ENCODE results near the gene CX3CR1. TPM values are rescaled to one million over a fixed set of nuclear protein-coding genes. Genes with fewer than 3 reads are reported as not detected.

Gene CX3CR1
- total and polyA plus RNA-seq, 2 donors (not counting 1 experiment from before 2014, with no cell fraction given): 0.16 to 0.27 TPM

DNA sequence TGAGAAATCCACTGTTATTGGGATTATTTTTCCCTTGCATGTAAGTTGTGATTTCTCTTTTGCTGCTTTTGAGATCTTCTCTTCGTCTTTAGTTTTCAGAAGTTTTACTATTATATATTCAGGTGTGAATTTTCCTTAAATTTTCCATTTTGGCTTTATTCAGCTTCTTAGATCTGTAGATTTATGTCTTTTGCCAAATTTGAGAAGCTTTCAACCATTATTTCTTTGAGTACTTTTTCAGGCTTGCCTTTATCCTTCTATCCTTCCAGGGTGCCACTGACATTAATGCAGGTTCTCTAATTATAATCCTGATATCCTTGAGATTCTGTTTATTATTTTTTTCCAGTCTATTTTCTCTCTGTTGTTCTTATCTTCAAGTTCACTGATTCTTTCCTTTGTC, 49.4 kb downstream of the CX3CR1 start:
- Histone ChIP-seq H3K9ac (ENCODE audit: low read length) (no peak overlapping the region), H4K20me1 (ENCODE audit: control insufficient read depth, insufficient read depth, low read length, poor library complexity, severe bottlenecking) (no peaks in the 10 kb centered on the region), H3K27ac (ENCODE audit: low read length in 2 of 2) (no peak overlapping the region), H3K4me1 (ENCODE audit: control insufficient read depth in 2 of 2, insufficient read depth in 2 of 2, low read length in 2 of 2) (peaks cover 29 to 35% of the 10 kb centered on the region in 2 donors), H3K79me2 (ENCODE audit: control insufficient read depth, insufficient read depth, low read length) (no peaks in the 10 kb centered on the region), H3K27me3 (replicated peaks in 1 of 4; ENCODE audit: control extremely low read depth in 1 of 4, control insufficient read depth in 3 of 4, insufficient read depth in 4 of 4, low read length in 3 of 4) (no peaks in the 10 kb centered on the region), H3K36me3 (replicated peaks in 1 of 2; ENCODE audit: control extremely low read depth in 1 of 2, control insufficient read depth in 1 of 2, extremely low read depth in 1 of 2, insufficient read depth in 2 of 2, low read length in 1 of 2) (no peaks in the 10 kb centered on the region), H3K4me3 (ENCODE audit: control extremely low read depth in 1 of 5, extremely low read depth in 1 of 5, insufficient read depth in 1 of 5, low read depth in 2 of 5, low read length in 4 of 5) (no peak overlapping the region), H3K4me2 (replicated peaks; ENCODE audit: low read depth, low read length, poor library complexity, severe bottlenecking) (no peak overlapping the region), H3K9me3 (ENCODE audit: control extremely low read depth in 1 of 3, control insufficient read depth in 2 of 3, insufficient read depth in 1 of 3, low read length in 2 of 3) (no peaks in the 10 kb centered on the region), H2AFZ (ENCODE audit: insufficient read depth, low read depth, low read length, poor library complexity, severe bottlenecking) (no peak overlapping the region)
- Mint-ChIP-seq H3K27me3 (peaks cover 8% of the 10 kb centered on the region), H3K9me3 (ENCODE audit: insufficient read depth) (no peaks in the 10 kb centered on the region), H3K27ac (no peak overlapping the region), H3K4me1 (peaks cover 41% of the 10 kb centered on the region), H3K4me3 (no peak overlapping the region)
- no peak for TF ChIP-seq EZH2 (IDR thresholded peaks at IDR 0.05; ENCODE audit: borderline replicate concordance, insufficient read depth, low read depth, low read length, poor library complexity, severe bottlenecking)
- no peak for TF ChIP-seq CTCF (IDR thresholded peaks at IDR 0.05)
- ATAC-seq (ENCODE audit: low read depth): no peak
- DNase-seq: no peak
- no CpG with 5 or more reads among the region's 1 CpG for WGBS (ENCODE audit: insufficient coverage)
- intact Hi-C loops (cut with micrococcal nuclease): no loop called here
- CTCF ChIA-PET: no interaction called here
- POLR2A ChIA-PET: no interaction called here

- no peak overlapping the region for H3K4me2 ChIP-seq (replicated peaks; ENCODE audit: low read depth, low read length, poor library complexity, severe bottlenecking)
- DNase-seq: no peak
These were observed 51.3 kb downstream of the CX3CR1 start for GRCh38 chr3:39228496-39228895.

More at GRCh38 chr3:39228496-39228895, 51.3 kb downstream of the CX3CR1 start:
- TF ChIP-seq CTCF (IDR thresholded peaks at IDR 0.05): no peak
- no peak for TF ChIP-seq EZH2 (IDR thresholded peaks at IDR 0.05; ENCODE audit: borderline replicate concordance, insufficient read depth, low read depth, low read length, poor library complexity, severe bottlenecking)
- Histone ChIP-seq H3K79me2 (ENCODE audit: control insufficient read depth, insufficient read depth, low read length) (no peaks in the 10 kb centered on the region), H3K9ac (ENCODE audit: low read length) (no peak overlapping the region), H3K36me3 (replicated peaks in 1 of 2; ENCODE audit: control extremely low read depth in 1 of 2, control insufficient read depth in 1 of 2, extremely low read depth in 1 of 2, insufficient read depth in 2 of 2, low read length in 1 of 2) (no peaks in the 10 kb centered on the region), H3K27me3 (replicated peaks in 1 of 4; ENCODE audit: control extremely low read depth in 1 of 4, control insufficient read depth in 3 of 4, insufficient read depth in 4 of 4, low read length in 3 of 4) (peaks cover 0 to 6% (median 0%) of the 10 kb centered on the region in 4 experiments), H3K27ac (ENCODE audit: low read length in 2 of 2) (no peak overlapping the region), H3K4me1 (ENCODE audit: control insufficient read depth in 2 of 2, insufficient read depth in 2 of 2, low read length in 2 of 2) (peaks cover 17 to 27% of the 10 kb centered on the region in 2 donors), H2AFZ (ENCODE audit: insufficient read depth, low read depth, low read length, poor library complexity, severe bottlenecking) (no peak overlapping the region), H3K4me3 (ENCODE audit: control extremely low read depth in 1 of 5, extremely low read depth in 1 of 5, insufficient read depth in 1 of 5, low read depth in 2 of 5, low read length in 4 of 5) (no peak overlapping the region), H3K9me3 (ENCODE audit: control extremely low read depth in 1 of 3, control insufficient read depth in 2 of 3, insufficient read depth in 1 of 3, low read length in 2 of 3) (no peaks in the 10 kb centered on the region), H4K20me1 (ENCODE audit: control insufficient read depth, insufficient read depth, low read length, poor library complexity, severe bottlenecking) (no peaks in the 10 kb centered on the region)
- ATAC-seq (ENCODE audit: low read depth): no peak
- H3K4me1 Mint-ChIP-seq: peaks cover 31% of the 10 kb centered on the region
- peaks cover 3% of the 10 kb centered on the region for H3K27me3 Mint-ChIP-seq
- POLR2A ChIA-PET: interaction anchor here (0.9 kb wide), 1 partner anchor 9 kb away, joined by 4 read pairs; no protein-coding TSS in a partner anchor
- CTCF ChIA-PET: interaction anchor here (1.4 kb wide), 1 partner anchor 51 kb away, joined by 4 read pairs; the partner anchor contains the start of gene CX3CR1
- no peak overlapping the region for H3K27ac Mint-ChIP-seq
- no CpG with 5 or more reads among the region's 4 CpGs for WGBS (ENCODE audit: insufficient coverage)
- intact Hi-C loops (cut with micrococcal nuclease): no loop called here
- H3K4me3 Mint-ChIP-seq: no peak overlapping the region
- no peaks in the 10 kb centered on the region for H3K9me3 Mint-ChIP-seq (ENCODE audit: insufficient read depth)

All from B cell (primary cell).